AG04449 (cell line): ENCODE data around the gene SRPK3.
"Not testable (repeated sequence)": the region's sequence is repeated elsewhere in the genome, so short reads cannot be mapped to it uniquely, and the experiment has no call there.

ENCODE experiments used
- CTCF ChIA-PET: fragments of 350-600 bp; formaldehyde crosslinking; extraction: SDS; loops from one replicate; lab custom pipeline; 2021; ENCODE audit warnings: antibody characterized with exemption; lab: Yijun Ruan, JAX
- POLR2A ChIA-PET: fragments of 400-600, 350-600 bp; formaldehyde crosslinking; extraction: SDS; loops from one replicate; lab custom pipeline; 2020; ENCODE audit warnings: antibody characterized with exemption, inconsistent platforms; lab: Yijun Ruan, JAX
- DNase-seq: peaks from one replicate; pipeline ENCODE4 v3.0.0-alpha.2; 2010; ENCODE audit warnings: low read depth, low spot score
- H3K4me3 ChIP-seq: 2 replicates; pipeline ENCODE4 v1.5.1; 2011; ENCODE audit warnings: low read depth, mild to moderate bottlenecking, control low read depth, low read length
- TF ChIP-seq, protein P1 (sequence below): IDR thresholded peaks from one replicate; pipeline ENCODE4 v1.5.1; 2011; ENCODE audit warnings: mild to moderate bottlenecking, moderate library complexity, low read length, control low read depth, inconsistent platforms; ENCODE audit not compliant: insufficient read depth; ENCODE audit errors: missing control alignments

SRPK3 gene

DNA sequence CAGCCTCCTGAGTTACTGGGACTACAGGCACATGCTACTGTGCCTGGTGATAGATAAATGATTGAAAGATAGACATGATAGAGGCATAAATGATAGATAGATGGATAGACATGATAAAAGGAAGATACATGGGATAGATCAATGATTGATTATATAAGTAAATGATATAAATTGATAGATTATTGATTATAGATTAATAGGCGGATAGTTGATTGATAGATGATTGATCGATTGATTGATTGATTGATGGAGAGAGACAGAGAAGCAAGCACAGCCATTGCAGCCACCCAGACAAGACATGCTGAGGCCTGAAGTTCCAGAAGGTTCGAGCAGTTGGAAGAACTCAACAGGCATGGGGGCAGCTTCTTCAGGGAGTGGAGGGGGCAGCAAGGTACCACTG, 34.5 kb upstream of the SRPK3 start:
- DNase-seq = no peak
- H3K4me3 ChIP-seq = no peak overlapping the region
- TF ChIP-seq, protein P1, sequence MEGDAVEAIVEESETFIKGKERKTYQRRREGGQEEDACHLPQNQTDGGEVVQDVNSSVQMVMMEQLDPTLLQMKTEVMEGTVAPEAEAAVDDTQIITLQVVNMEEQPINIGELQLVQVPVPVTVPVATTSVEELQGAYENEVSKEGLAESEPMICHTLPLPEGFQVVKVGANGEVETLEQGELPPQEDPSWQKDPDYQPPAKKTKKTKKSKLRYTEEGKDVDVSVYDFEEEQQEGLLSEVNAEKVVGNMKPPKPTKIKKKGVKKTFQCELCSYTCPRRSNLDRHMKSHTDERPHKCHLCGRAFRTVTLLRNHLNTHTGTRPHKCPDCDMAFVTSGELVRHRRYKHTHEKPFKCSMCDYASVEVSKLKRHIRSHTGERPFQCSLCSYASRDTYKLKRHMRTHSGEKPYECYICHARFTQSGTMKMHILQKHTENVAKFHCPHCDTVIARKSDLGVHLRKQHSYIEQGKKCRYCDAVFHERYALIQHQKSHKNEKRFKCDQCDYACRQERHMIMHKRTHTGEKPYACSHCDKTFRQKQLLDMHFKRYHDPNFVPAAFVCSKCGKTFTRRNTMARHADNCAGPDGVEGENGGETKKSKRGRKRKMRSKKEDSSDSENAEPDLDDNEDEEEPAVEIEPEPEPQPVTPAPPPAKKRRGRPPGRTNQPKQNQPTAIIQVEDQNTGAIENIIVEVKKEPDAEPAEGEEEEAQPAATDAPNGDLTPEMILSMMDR = no peak
- ChIA-PET CTCF (no interaction called here), POLR2A (no interaction called here)

DNA sequence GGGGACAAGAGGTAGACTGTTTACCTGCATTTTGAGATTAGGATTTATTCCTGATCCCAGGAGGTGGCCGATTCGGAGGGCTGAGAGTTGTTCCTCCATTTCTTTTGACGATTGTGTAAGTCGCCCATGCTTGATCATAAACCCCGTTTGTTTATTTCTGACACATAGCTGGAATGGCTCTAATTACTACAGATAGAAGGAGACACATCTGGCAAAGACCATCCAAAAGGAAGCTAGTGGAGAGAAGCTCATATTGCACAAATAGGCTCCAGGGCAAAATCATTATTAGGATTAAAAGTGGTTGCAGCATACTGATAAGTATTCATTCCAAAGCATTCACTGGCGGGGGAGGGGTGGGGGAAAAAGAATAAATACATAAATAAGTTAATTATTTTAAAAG, 33.9 kb upstream of the SRPK3 start:
- DNase-seq, POLR2A ChIA-PET, H3K4me3 ChIP-seq: not testable (repeated sequence)
- CTCF ChIA-PET = interaction anchor here (0.9 kb wide), 1 partner anchor 205 kb away, joined by 3 read pairs; no protein-coding TSS in a partner anchor

DNA sequence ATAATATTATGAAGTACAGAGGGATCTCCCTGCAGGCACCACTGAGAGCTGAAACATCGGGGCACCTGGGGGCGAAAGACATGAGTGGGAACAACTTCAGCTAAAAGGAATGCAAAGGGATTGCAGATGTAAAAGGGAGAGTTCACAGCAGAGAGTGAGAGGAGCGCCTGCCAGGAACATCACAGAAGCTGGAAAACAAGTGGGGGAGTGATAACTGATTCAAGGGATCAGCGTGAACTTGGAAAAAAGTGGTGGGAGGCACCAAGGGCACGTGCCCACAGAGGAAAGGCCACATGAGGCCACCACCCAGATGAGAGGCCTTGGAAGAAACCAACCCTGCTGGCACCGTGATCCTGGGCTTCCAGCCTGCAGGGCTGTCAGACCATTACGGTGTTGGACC, 31.8 kb upstream of the SRPK3 start:
- CTCF ChIA-PET, DNase-seq, POLR2A ChIA-PET, H3K4me3 ChIP-seq: not testable (repeated sequence)

DNA sequence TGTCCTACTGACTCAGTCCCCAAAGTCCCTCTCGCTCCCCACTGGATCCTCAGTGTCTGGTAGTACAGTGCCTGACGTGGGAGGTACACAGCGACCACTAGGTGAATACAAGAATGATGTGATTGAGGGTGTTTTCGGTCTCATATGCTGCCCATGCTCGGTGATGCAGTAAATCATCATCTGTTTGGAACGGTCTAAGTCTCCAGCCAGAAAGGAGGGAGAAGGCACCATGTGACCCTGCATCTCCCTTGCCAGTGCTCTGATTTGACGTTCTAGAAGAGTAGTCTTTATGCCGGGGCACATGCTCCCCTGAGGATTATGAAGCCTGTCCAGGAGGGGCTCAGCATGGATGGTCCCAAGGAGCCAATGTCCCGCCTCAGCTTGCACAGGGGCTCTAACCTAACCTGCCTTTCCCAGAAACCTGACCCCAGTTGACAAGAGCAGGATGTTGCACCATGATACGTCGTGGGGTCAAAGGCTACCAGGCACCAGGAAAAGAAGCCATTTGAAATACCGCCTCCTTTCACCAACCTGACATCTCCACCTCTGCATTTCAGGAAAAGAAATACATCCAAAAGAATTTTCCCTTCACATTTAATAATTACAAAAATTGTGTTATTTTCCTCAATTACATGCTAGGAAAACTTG, 30.6 kb upstream of the SRPK3 start:
- ChIA-PET POLR2A (no interaction called here), CTCF (interaction anchor here (1.2 kb wide), 1 partner anchor 13 kb away, joined by 4 read pairs; no protein-coding TSS in a partner anchor)
- no peak overlapping the region for H3K4me3 ChIP-seq
- DNase-seq = no peak
- TF ChIP-seq, protein P1 = no peak

DNA sequence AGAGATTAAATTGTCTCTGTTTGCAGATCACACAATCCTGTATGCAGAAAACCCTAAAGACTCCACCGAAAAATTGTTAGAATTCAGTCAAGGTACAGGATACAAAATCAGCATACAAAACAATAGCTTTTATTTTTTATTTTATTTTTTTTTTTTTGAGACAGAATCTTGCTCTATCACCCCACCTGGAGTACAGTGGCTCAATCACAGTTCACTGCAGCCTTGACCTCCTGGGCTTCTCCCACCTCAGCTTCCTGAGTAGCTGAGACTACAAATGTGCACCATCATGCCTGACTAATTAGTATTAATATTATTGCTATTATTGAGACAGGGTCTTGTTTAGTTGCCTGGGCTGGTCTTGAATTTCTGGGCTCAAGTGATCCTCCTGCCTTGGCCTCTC, 25.7 kb upstream of the SRPK3 start:
- no peak overlapping the region for H3K4me3 ChIP-seq
- TF ChIP-seq, protein P1 = no peak
- CTCF ChIA-PET = interaction anchor here (0.6 to 3.4 kb wide), 6 partner anchors 8 to 365 kb away, joined by 3 to 19 read pairs (median 4); partner anchors contain the start of gene PLXNB3
- POLR2A ChIA-PET = no interaction called here
- no peak for DNase-seq

DNA sequence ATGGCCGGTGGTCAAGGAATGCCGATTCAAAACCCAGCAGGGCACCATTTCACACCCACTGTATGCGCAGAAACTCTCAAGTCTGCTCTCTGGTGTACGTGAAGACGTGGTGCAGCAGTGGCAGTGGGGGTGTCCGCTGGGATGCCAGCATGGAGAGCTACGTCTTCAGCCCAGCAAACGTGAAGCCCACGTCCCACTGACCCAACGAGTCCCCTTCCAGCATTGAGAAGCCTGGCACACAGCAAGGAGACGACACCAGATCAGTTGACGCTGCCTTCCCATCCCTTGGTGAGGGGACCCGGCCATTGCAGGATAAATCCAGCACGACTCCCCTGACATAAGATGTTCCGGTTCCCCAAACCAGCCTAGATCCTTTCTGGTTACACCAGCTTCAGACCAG, 19.0 kb upstream of the SRPK3 start:
- TF ChIP-seq, protein P1 = no peak
- ChIA-PET CTCF (interaction anchor here (2.0 to 10.0 kb wide), 2 partner anchors 11 to 187 kb away, joined by 4 to 230 read pairs; partner anchors contain the start of gene RENBP), POLR2A (no interaction called here)
- DNase-seq = no peak
- H3K4me3 ChIP-seq = no peak overlapping the region

DNA sequence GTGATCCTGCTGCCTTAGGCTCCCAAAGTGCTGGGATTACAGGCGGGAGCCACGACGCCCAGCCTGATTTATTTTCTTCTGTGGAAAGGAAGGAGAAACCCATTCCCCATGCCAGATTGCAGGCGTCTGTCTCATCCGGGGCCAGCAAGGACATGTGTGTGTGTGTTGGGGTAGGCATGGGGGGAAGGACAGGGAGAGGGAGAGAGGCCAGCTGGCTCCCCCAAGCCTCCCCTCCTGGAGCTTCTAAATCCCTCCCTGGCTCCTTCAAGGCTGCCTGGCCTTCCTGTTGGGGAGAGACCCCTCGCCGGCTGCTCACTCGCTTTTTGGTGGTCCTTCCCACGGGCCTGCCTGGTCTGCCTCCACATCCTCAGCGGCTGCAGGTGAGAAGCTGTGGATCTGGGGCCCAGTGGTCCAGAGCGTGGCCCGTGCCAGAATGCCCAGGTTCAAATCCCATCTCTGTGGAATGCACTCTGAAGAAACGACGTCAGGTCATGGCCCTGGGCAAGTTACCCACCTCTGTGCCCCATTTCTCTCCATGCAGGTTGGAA, 18.1 kb upstream of the SRPK3 start:
- POLR2A ChIA-PET = no interaction called here
- no peak for DNase-seq
- H3K4me3 ChIP-seq = no peak overlapping the region
- TF ChIP-seq, protein P1 = no peak
- CTCF ChIA-PET = interaction anchor here (1.0 to 10.0 kb wide), 10 partner anchors 8 to 206 kb away, joined by 3 to 230 read pairs (median 5); partner anchors contain the start of genes ARHGAP4 and RENBP
